Activated CD8-positive, alpha-beta T cell treated with anti-CD3 and anti-CD28 coated beads for 36 hours (primary cell): ENCODE measurements around the gene CERS1. TPM values are rescaled to one million over a fixed set of nuclear protein-coding genes. Genes with fewer than 3 reads are reported as not detected.

Source experiments
- ATAC-seq: fragments of 200-7000 bp; cut with Tn5 transposase; one replicate; pipeline ENCODE4 v1.10.0; 2021; ENCODE audit warnings: mild to moderate bottlenecking, moderate library complexity
- CTCF ChIA-PET: fragments of 350-600 bp; sonication (Branson Sonifier 250); formaldehyde crosslinking; loops from one replicate; lab custom pipeline; 2021; ENCODE audit warnings: antibody characterized with exemption; lab: Charles Lee
- POLR2A ChIA-PET: fragments of 350-600 bp; sonication (Branson Sonifier 250); formaldehyde crosslinking; loops from one replicate; lab custom pipeline; 2021; ENCODE audit warnings: antibody characterized with exemption; lab: Charles Lee
- DNase-seq: peaks from one replicate; pipeline ENCODE4 v3.0.0-alpha.2; 2020
- H3K27ac Mint-ChIP-seq: one replicate; pipeline ENCODE4 v1.8.0; 2021; ENCODE audit warnings: mild to moderate bottlenecking, mixed read lengths
- H3K27me3 Mint-ChIP-seq: one replicate; pipeline ENCODE4 v1.8.0; 2021; ENCODE audit warnings: mixed read lengths
- H3K36me3 Mint-ChIP-seq: one replicate; pipeline ENCODE4 v1.8.0; 2021; ENCODE audit warnings: low read depth, mixed read lengths
- H3K4me1 Mint-ChIP-seq: one replicate; pipeline ENCODE4 v1.8.0; 2021; ENCODE audit warnings: low read depth, mixed read lengths
- H3K4me3 Mint-ChIP-seq: one replicate; pipeline ENCODE4 v1.8.0; 2021; ENCODE audit warnings: mild to moderate bottlenecking, moderate library complexity, mixed read lengths
- H3K9me3 Mint-ChIP-seq: one replicate; pipeline ENCODE4 v1.8.0; 2021; ENCODE audit warnings: mixed read lengths
- CTCF ChIP-seq: fragments of 200-600 bp; IDR thresholded peaks from one replicate; pipeline ENCODE4 v1.8.0; 2022; ENCODE audit warnings: antibody characterized with exemption, mild to moderate bottlenecking
- intact Hi-C: fragments of 100-400 bp; cut with micrococcal nuclease; formaldehyde crosslinking; loops from one replicate; pipeline ENCODE4 v1.10.0; 2022
- total RNA-seq, 2 experiments: library from RNA; stranded (reverse); gene quantifications; one replicate each; pipeline ENCODE4 v1.2.3, GENCODE V29; 2021

The CERS1 gene
- total RNA-seq, 2 experiments from 2014 or later: 0.18 to 0.36 TPM

- ChIA-PET POLR2A (no interaction called here), CTCF (interaction anchor here (1.0 to 6.0 kb wide), 2 partner anchors 8 to 11 kb away, joined by 3 to 35 read pairs; no protein-coding TSS in a partner anchor)
- peaks cover 44% of the 10 kb centered on the region for H3K36me3 Mint-ChIP-seq
- TF ChIP-seq CTCF: no peak
- intact Hi-C loops: no loop called here
- H3K9me3 Mint-ChIP-seq: no peaks in the 10 kb centered on the region
- H3K27me3 Mint-ChIP-seq: no peaks in the 10 kb centered on the region
- no peak overlapping the region for H3K4me3 Mint-ChIP-seq
- H3K27ac Mint-ChIP-seq: no peak overlapping the region
- ATAC-seq (no peak), DNase-seq (no peak)
- peaks cover 4% of the 10 kb centered on the region for H3K4me1 Mint-ChIP-seq
Measured at GRCh38 chr19:18854982-18855381, 41.0 kb downstream of the CERS1 start.

DNA sequence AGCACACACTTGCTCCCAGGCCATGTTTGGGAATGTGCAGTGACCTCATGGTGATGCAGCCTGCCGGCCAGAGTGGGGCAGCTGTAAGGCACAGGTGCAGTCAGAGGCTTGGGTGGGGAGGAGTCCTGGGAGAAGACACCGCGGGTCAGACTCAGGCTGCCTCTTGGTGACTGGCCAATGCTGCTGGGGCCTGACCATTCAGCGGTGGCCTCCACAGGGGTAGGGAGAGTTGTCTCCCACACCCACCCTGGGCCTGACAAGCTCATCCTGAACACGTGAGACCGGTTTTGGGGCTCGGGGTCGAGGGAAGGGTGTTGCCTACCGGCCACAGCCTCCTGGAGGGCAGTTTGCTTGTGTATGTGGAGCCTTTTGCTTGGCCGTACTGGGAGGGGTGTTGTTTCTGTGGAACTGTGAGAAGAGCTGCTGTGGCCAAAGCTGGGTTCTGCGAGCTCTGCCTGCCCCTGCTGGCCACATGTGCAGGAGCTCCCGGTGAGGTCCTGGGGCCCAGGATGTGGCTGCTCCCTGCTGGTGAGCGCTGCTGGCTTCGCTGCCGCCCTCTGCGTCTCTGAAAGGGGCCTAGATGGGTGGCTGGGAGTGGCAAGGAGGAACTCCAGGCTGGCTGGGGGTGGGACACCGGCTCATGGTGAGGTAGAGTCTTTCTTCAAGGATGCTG is 42.1 kb downstream of the CERS1 start:
- CTCF ChIA-PET: no interaction called here
- Mint-ChIP-seq H3K27ac (no peak overlapping the region), H3K4me1 (peaks cover 14% of the 10 kb centered on the region), H3K27me3 (no peaks in the 10 kb centered on the region), H3K9me3 (no peaks in the 10 kb centered on the region), H3K36me3 (peaks cover 49% of the 10 kb centered on the region), H3K4me3 (no peak overlapping the region)
- intact Hi-C loops: no loop called here
- TF ChIP-seq CTCF: no peak
- DNase-seq (no peak), ATAC-seq (no peak)
- POLR2A ChIA-PET: interaction anchor here (0.6 kb wide), 1 partner anchor 14 kb away, joined by 3 read pairs; no protein-coding TSS in a partner anchor

DNA sequence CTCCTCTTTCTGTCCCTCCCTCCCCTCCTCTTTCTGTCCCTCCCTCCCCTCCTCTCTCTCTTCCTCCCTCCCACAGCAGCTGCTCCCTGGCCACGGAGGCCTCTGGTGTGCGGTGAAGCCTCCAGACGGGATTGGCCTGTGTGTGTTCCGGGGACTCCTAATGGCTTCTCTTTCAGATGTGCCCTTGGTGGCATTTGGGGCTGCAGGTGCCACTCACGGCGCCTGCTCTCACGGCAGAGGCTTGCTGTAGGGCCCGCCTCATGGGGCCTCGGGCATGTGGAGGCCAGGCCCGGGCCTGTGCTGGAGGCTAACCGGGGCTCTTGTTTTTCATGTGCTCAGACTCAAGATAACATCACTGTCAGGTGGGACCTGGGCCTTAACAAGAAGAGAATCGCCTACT is 43.3 kb downstream of the CERS1 start:
- H3K4me1 Mint-ChIP-seq: peaks cover 21% of the 10 kb centered on the region
- H3K4me3 Mint-ChIP-seq: no peak overlapping the region
- H3K36me3 Mint-ChIP-seq: peaks cover 56% of the 10 kb centered on the region
- no peak for TF ChIP-seq CTCF
- H3K27me3 Mint-ChIP-seq: no peaks in the 10 kb centered on the region
- H3K27ac Mint-ChIP-seq: no peak overlapping the region
- ChIA-PET CTCF (no interaction called here), POLR2A (no interaction called here)
- H3K9me3 Mint-ChIP-seq: no peaks in the 10 kb centered on the region
- intact Hi-C loops: no loop called here
- no peak for DNase-seq
- ATAC-seq: no peak

DNA sequence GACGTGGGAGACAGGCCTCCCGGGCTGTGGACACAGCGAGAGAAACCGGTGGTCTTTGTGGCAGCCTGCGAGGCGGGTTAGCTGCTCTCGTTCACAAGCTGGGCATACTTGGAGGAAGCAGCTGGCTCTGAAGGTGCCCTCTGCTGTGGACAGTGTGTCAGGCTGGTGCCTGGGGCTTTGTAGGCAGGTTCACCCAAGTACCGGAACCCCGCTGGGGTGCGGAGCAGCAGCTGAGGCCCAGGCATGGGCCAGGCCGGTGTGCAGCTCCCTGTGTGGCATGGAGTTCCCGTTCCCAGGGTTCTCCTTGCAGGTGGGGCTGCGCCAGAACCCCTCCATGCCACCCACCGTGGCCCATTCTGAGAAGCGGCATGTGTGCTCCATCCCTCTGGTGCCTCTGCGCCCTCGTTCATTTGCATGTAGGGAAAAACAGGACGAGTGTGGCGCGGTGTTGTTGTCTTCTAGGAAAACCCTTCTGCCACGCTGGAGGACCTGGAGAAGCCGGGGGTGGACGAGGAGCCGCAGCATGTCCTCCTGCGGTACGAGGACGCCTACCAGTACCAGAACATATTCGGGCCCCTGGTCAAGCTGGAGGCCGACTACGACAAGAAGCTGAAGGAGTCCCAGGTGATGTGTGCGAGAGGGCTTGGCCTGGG is 44.2 kb downstream of the CERS1 start:
- ChIA-PET CTCF (interaction anchor here (1.8 kb wide), 1 partner anchor 258 kb away, joined by 6 read pairs; no protein-coding TSS in a partner anchor), POLR2A (no interaction called here)
- no peaks in the 10 kb centered on the region for H3K9me3 Mint-ChIP-seq
- peaks cover 28% of the 10 kb centered on the region for H3K4me1 Mint-ChIP-seq
- H3K27ac Mint-ChIP-seq: no peak overlapping the region
- DNase-seq: no peak
- no peak for TF ChIP-seq CTCF
- peaks cover 61% of the 10 kb centered on the region for H3K36me3 Mint-ChIP-seq
- ATAC-seq: no peak
- no peak overlapping the region for H3K4me3 Mint-ChIP-seq
- intact Hi-C loops: no loop called here
- H3K27me3 Mint-ChIP-seq: no peaks in the 10 kb centered on the region
